Measurements from ENCODE around the gene SETBP1. TPM values are rescaled to one million over a fixed set of nuclear protein-coding genes. Genes with fewer than 3 reads are reported as not detected.

SETBP1 gene
- total and polyA plus RNA-seq, 2 of the 8 experiments (the other 6 are each of a cell fraction or from before 2014, with no cell fraction given), result 2.0 to 6.5 TPM

DNA sequence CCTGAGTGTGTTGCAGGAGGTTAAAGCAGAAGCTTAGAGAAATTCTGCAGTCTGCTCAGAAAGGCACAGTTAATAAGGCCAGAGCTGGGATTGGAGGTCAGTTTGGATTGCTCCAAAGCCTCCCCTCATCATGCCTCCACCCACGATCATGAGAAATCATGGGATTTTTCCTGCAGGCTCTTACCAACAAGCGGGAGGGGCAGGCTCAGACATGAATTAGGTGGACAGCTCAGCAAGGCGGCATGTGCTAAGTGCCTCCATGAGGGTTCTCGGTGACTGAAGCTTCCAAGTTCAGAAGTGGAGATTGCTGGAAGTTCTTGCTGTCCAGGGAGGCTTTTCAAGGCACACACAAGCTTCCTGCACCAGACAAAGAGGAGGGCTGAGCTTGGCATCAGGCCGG, 163.8 kb downstream of the SETBP1 start:
- no peak overlapping the region for H2BK12ac ChIP-seq (ENCODE audit: low read depth, low read length)
- TF ChIP-seq SIRT6 (IDR thresholded peaks at IDR 0.05; ENCODE audit: low read length) (no peak), RNF2 (IDR thresholded peaks at IDR 0.05; ENCODE audit: borderline replicate concordance, low read depth, low read length, missing control alignments, poor library complexity, severe bottlenecking) (no peak), CHD1 (IDR thresholded peaks at IDR 0.05; ENCODE audit: low read depth, low read length) (no peak), ZNF274 (IDR thresholded peaks at IDR 0.05; ENCODE audit: borderline replicate concordance, extremely low read depth, low read length) (no peak), SAP30 (IDR thresholded peaks at IDR 0.05; ENCODE audit: insufficient read depth, insufficient replicate concordance, low read length) (no peak), JUND (IDR thresholded peaks at IDR 0.05; ENCODE audit: low read length) (no peak), CEBPB (IDR thresholded peaks at IDR 0.05; ENCODE audit: low read depth, low read length) (no peak), CREB1 (IDR thresholded peaks at IDR 0.05) (no peak), CBX5 (IDR thresholded peaks at IDR 0.05; ENCODE audit: low read depth, low read length) (no peak), ASH2L (IDR thresholded peaks at IDR 0.05; ENCODE audit: low read length) (no peak), SIN3A (conservative IDR thresholded peaks at IDR 0.05 in 1 of 2, IDR thresholded peaks at IDR 0.05 in 1 of 2; ENCODE audit: low read depth in 1 of 2, low read length in 2 of 2) (no peak)
- TF ChIP-seq, protein P1, sequence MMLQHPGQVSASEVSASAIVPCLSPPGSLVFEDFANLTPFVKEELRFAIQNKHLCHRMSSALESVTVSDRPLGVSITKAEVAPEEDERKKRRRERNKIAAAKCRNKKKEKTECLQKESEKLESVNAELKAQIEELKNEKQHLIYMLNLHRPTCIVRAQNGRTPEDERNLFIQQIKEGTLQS (IDR thresholded peaks at IDR 0.05; ENCODE audit: insufficient read depth, low read depth, low read length), result no peak

More for the DNA sequence above, 163.8 kb downstream of the SETBP1 start:
- Histone ChIP-seq H3K14ac (ENCODE audit: insufficient read length) (no peak overlapping the region), H3K27ac (ENCODE audit: low read depth, low read length) (no peak overlapping the region), H4K5ac (ENCODE audit: insufficient read length, low read depth, low read length) (no peak overlapping the region), H3K4me3 (ENCODE audit: extremely low read depth in 1 of 4, insufficient read depth in 2 of 4, low read depth in 3 of 4, low read length in 4 of 4) (no peak overlapping the region), H3K36me3 (ENCODE audit: control insufficient read depth in 2 of 4, insufficient read depth in 4 of 4, low read length in 3 of 4) (no peaks in the 10 kb centered on the region), H3K4me1 (replicated peaks in 1 of 4; ENCODE audit: control insufficient read depth in 3 of 4, insufficient read depth in 4 of 4, low read length in 3 of 4) (peaks cover 2 to 8% (median 3%) of the 10 kb centered on the region in 4 experiments; a peak in 5 of 7 replicates), H3K56ac (replicated peaks; ENCODE audit: insufficient read length, low read depth, low read length) (no peak overlapping the region), H3K79me2 (ENCODE audit: control insufficient read depth in 1 of 2, insufficient read depth in 2 of 2, low read length in 2 of 2) (no peaks in the 10 kb centered on the region), H4K8ac (ENCODE audit: extremely low read depth, insufficient read depth, low read length) (no peak overlapping the region), H3K9me3 (ENCODE audit: insufficient read depth in 2 of 2, low read depth in 1 of 2, low read length in 1 of 2) (no peaks in the 10 kb centered on the region), H3K27me3 (replicated peaks in 1 of 4; ENCODE audit: control insufficient read depth in 3 of 4, extremely low read depth in 1 of 4, insufficient read depth in 3 of 4, low read length in 3 of 4) (no peaks in the 10 kb centered on the region), H3K23me2 (ENCODE audit: low read depth, low read length) (no peaks in the 10 kb centered on the region), H3K4me2 (ENCODE audit: insufficient read depth in 1 of 2, low read depth in 2 of 2, low read length in 2 of 2) (no peak overlapping the region), H4K91ac (replicated peaks; ENCODE audit: insufficient read length, low read length) (no peak overlapping the region), H3K18ac (ENCODE audit: extremely low read depth, low read length) (no peak overlapping the region), H3K23ac (ENCODE audit: insufficient read length) (no peak overlapping the region), H3K4ac (replicated peaks; ENCODE audit: insufficient read length, low read depth, low read length) (no peak overlapping the region), H2AFZ (ENCODE audit: low read length) (no peak overlapping the region), H2AK5ac (ENCODE audit: low read depth, low read length) (no peak overlapping the region), H3K79me1 (ENCODE audit: low read depth, low read length) (no peaks in the 10 kb centered on the region), H3K9ac (replicated peaks in 1 of 4; ENCODE audit: extremely low read depth in 1 of 4, low read depth in 3 of 4, low read length in 3 of 4) (no peak overlapping the region), H2BK120ac (replicated peaks; ENCODE audit: low read depth, low read length) (no peak overlapping the region), H2BK5ac (ENCODE audit: low read depth, low read length) (no peak overlapping the region), H4K20me1 (replicated peaks in 1 of 2; ENCODE audit: control insufficient read depth in 1 of 2, insufficient read depth in 2 of 2, low read length in 2 of 2) (no peaks in the 10 kb centered on the region), H2BK15ac (ENCODE audit: low read length) (no peak overlapping the region), H2BK20ac (ENCODE audit: low read length) (no peak overlapping the region)
- POLR2A ChIA-PET (ENCODE audit: partially characterized antibody), result interaction anchor here (1.0 kb wide), 1 partner anchor 9 kb away, joined by 3 read pairs; no protein-coding TSS in a partner anchor
- FAIRE-seq, result no peak
- CTCF ChIA-PET (ENCODE audit: partially characterized antibody), result no interaction called here
- no peak for DNase-seq (ENCODE audit: low read depth in 1 of 2, low spot score in 2 of 2)
- WGBS, 2 experiments (ENCODE audit: extremely low coverage in 1 of 2, insufficient coverage in 1 of 2, insufficient read length in 1 of 2, insufficient replicate concordance in 2 of 2, low coverage in 1 of 2, low lambda C conversion rate in 2 of 2, missing lambda C conversion rate in 1 of 2), result 88% methylated on average over 5 of the region's 5 CpGs; no CpG with 5 or more reads in 1 of the 2 experiments

Measured in H1 (cell line).